AG09309 (cell line): ENCODE results near the gene LAMP1.

Source experiments
- DNase-seq: peaks from one replicate; pipeline ENCODE4 v3.0.0-alpha.2; 2010; ENCODE audit warnings: low read depth
- H3K4me3 ChIP-seq: 2 replicates; pipeline ENCODE4 v1.5.1; 2011; ENCODE audit warnings: mild to moderate bottlenecking, low read depth, low read length, moderate library complexity; ENCODE audit not compliant: control insufficient read depth
- TF ChIP-seq, protein P1 (sequence below): IDR thresholded peaks from 2 replicates; pipeline ENCODE4 v1.5.1; 2011; ENCODE audit warnings: mild to moderate bottlenecking, low read depth, low read length, inconsistent platforms; ENCODE audit not compliant: insufficient read depth, control insufficient read depth; ENCODE audit errors: missing control alignments

The LAMP1 gene

GRCh38 chr13:113353254-113353653, 56.2 kb downstream of the LAMP1 start:
- TF ChIP-seq, protein P1, sequence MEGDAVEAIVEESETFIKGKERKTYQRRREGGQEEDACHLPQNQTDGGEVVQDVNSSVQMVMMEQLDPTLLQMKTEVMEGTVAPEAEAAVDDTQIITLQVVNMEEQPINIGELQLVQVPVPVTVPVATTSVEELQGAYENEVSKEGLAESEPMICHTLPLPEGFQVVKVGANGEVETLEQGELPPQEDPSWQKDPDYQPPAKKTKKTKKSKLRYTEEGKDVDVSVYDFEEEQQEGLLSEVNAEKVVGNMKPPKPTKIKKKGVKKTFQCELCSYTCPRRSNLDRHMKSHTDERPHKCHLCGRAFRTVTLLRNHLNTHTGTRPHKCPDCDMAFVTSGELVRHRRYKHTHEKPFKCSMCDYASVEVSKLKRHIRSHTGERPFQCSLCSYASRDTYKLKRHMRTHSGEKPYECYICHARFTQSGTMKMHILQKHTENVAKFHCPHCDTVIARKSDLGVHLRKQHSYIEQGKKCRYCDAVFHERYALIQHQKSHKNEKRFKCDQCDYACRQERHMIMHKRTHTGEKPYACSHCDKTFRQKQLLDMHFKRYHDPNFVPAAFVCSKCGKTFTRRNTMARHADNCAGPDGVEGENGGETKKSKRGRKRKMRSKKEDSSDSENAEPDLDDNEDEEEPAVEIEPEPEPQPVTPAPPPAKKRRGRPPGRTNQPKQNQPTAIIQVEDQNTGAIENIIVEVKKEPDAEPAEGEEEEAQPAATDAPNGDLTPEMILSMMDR = no peak
- DNase-seq = no peak

DNA sequence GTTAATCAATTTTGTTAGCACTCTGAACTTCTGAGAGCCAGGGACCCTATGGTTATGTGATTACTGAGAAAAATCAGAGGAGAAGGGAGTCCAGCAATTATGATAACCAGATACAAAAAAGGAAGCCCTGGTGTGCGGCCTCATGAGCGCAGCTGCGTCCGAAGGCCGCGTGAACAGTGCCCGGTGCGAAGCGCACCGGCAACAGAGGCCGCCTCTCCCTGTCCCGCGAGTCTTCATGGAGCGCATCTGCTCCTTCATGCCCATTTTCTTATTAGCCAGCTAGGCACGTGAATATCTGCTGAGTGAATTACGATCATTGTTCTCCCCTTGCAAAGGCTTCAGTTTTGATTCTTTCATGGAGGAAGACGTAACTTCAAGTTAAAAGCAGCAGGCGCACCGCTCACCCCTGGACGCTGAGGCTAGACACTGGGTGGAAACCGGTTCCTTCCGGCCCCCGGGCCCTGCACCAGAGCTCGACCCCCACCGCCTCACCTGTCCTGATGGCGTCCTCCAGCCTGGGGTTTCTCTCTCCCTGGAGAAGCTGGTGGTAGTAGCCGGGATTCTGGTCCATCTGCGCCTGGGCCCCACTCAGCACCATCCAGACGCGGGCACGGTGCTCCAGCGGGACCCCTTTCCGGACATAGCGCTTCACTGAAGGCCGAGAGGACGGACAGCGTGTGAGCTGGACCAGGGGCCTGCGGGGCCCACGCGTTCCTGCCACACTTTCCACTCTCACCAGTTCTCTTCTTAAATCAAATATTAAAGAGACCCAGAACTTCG, 58.0 kb downstream of the LAMP1 start:
- DNase-seq = no peak
- no peak overlapping the region for H3K4me3 ChIP-seq
- TF ChIP-seq, protein P1 = no peak

More at GRCh38 chr13:113353254-113353653, 56.2 kb downstream of the LAMP1 start:
- no peak overlapping the region for H3K4me3 ChIP-seq

- no peak overlapping the region for H3K4me3 ChIP-seq
- TF ChIP-seq, protein P1 = no peak
- no peak for DNase-seq
These were observed 58.6 kb downstream of the LAMP1 start for GRCh38 chr13:113355621-113356020.

GRCh38 chr13:113356596-113356995, 59.6 kb downstream of the LAMP1 start:
- H3K4me3 ChIP-seq = no peak overlapping the region
- TF ChIP-seq, protein P1 = no peak
- DNase-seq = no peak

DNA sequence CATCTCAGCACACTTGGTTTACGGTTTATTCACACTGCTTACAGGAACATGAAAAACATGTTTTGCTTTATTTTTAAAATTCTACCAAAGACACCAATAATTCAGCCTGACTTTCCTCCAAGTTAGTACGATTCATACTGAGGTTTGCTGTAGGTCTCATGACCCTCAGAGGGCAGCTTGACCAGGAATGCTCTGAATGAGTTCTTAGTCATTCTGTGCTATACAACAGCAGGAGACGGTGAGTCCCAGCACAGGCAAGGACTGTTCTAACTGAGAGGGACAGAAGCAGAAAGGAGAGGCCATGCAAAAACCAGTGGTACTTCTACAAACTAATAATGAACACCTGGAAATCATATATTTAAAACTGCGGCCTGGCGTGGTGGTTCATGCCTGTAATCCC, 60.5 kb downstream of the LAMP1 start:
- TF ChIP-seq, protein P1 = no peak
- H3K4me3 ChIP-seq = no peak overlapping the region
- DNase-seq = peak; percentile 16

DNA sequence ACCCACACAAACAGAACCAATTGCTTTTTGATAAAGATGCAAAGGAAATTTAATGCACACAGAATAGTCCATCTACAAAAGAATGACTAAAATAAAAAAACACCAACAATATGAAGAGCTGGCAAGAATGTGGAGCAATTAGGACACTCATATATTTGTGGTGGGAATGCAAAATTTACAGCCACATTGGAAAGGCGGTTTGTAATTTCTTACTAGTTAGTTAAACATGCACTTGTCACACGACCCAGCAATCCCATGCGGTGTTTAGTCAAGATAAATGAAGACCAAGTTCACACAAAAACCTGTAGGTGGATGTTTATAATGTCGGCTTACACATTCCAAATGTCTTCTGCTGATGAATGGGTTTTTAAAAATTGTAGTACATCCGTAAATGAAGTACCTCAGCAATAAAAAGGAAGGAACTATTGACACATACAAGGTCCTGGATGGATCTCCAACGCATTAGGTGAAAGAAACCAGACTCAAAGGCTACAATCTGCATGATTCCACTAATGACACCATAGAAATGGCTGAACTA, 61.7 kb downstream of the LAMP1 start:
- no peak for DNase-seq
- TF ChIP-seq, protein P1 = no peak
- no peak overlapping the region for H3K4me3 ChIP-seq

DNA sequence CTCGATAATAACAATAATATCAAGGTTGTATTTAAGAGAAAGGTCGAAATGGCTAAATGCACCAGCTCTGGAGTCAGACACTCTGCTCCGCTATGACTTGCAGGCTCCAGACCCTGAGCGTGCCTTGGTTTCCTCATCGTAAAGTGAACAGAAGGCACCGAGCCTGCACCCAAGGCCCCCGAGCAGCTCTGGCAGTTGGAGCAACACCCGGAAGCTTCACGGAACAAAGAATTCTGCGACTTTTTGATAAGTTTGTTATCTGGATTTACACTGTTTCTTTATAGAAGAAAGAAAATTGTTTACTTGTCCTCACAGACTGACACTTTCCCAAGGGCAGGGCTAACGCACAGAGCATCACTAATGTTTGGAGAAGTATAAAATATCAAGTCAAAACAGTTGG, 62.5 kb downstream of the LAMP1 start:
- TF ChIP-seq, protein P1 = no peak
- no peak for DNase-seq
- no peak overlapping the region for H3K4me3 ChIP-seq
